Body of pancreas (tissue), 4 donors: ENCODE results near the gene RPTOR. TPM values are rescaled to one million over a fixed set of nuclear protein-coding genes. Genes with fewer than 3 reads are reported as not detected.

ENCODE experiments used
- ATAC-seq: fragments of 150-250 bp; one replicate; pipeline ENCODE4 v1.9.1; 2016
- DNase-seq, 4 donors: peaks; one replicate each; pipeline ENCODE4 v3.0.0-alpha.2; 2019
- H3K27ac ChIP-seq, 4 donors: fragments of 200-600 bp; sonication (generic); 1 replicate in 3 of 4; 2 replicates in 1 of 4; pipeline versions ENCODE4 v1.5.1 to v1.6.1; 2016 to 2019; ENCODE audit warnings: mild to moderate bottlenecking in 1 of 4, mixed read lengths in 1 of 4, moderate library complexity in 1 of 4
- H3K27me3 ChIP-seq, 2 donors: fragments of 200-600 bp; sonication (generic); one replicate each; pipeline ENCODE4 v1.6.0; 2016; ENCODE audit warnings: mild to moderate bottlenecking in 1 of 2
- H3K36me3 ChIP-seq, 2 donors: fragments of 200-600 bp; sonication (generic); replicated peaks in 1 of 2; 2 replicates each; pipeline ENCODE4 v1.5.1; 2016; ENCODE audit warnings: low read depth in 2 of 2; ENCODE audit not compliant: insufficient read depth in 1 of 2
- H3K4me1 ChIP-seq: fragments of 200-600 bp; sonication (generic); one replicate; pipeline ENCODE4 v1.6.0; 2016
- H3K4me3 ChIP-seq, 2 donors: fragments of 200-600 bp; sonication (generic); 1 replicate in 1 of 2; 2 replicates in 1 of 2; pipeline ENCODE4 v1.5.1; 2016 to 2019
- H3K9me3 ChIP-seq, 3 donors: fragments of 200-600 bp; sonication (generic); 1 replicate in 2 of 3; 2 replicates in 1 of 3; pipeline ENCODE4 v1.5.1; 2016
- POLR2A ChIP-seq, 3 donors: fragments of 450-650 bp; IDR thresholded peaks; one replicate each; pipeline ENCODE4 v1.6.1; 2016; ENCODE audit warnings: antibody characterized with exemption in 3 of 3, mild to moderate bottlenecking in 2 of 3
- WGBS, 2 donors: methylation state at CpG; one replicate each; pipeline ENCODE4 v1.1.5; 2017; 5-methylcytosine and 5-hydroxymethylcytosine counted together
- intact Hi-C: fragments of 100-400 bp; cut with DNase I; formaldehyde crosslinking; loops from one replicate; pipeline ENCODE4 v1.15.1; 2023
- total RNA-seq, 2 donors: library from RNA; depleted of rRNA; stranded (reverse); fragments of >200 nt; gene quantifications; one replicate each; pipeline ENCODE4 v1.1.0, GENCODE V29; 2016
- TF ChIP-seq, protein P1 (sequence below), 7 experiments: fragments of 450-650 bp in 4 of 7; fragments of 200-600 bp in 3 of 7; sonication (generic) in 3 of 7; IDR thresholded peaks; one replicate each; pipeline ENCODE4 v1.5.1; 2016 to 2019; ENCODE audit warnings: antibody characterized with exemption in 7 of 7

The RPTOR gene
- total RNA-seq, 2 donors from 2014 or later: 22.3 to 34.3 TPM

- H3K27ac ChIP-seq: no peak overlapping the region
Measured at GRCh38 chr17:80598813-80599545, 54.3 kb downstream of the RPTOR start.

DNA sequence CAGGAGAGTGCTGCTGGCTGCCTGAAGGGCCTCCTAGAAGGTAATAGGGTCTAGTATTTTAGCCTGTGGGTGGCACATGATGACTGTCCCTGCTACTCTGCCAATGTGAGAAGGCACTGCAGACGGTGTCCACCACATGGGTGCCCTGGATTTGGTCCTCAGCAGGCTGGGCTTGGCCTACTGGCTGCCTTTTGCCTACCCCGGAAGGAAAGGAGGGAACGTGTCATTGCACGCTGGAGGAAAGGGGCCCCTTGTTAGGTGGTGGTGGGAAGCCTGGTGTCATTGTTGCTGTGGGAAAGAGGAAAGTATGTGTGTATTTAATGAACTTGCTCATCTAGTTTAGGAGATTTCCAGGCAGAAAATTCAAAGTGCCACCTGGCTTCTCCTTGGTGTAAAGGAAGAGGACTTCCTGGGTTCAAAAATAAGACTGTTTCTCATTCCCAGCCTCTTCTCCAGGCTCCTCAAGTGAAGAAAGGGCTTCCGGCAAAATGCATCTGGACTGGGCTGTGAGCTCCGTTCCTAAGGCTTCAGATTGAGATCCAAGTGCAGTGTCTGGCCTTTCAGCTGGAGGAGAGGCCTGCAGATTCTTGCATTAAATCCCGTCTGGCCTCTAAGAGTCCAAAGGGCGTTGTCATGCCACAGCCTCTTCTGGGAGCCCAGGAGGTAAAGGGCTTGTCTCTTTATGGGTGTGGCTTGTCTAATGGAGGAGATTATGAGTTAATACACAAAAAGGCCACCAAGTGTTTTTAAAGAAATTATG is 55.1 kb downstream of the RPTOR start:
- ATAC-seq: peak; percentile 35

More at GRCh38 chr17:80598813-80599545, 54.3 kb downstream of the RPTOR start:
- DNase-seq: no peak
- H3K4me3 ChIP-seq: no peak overlapping the region
- ATAC-seq: no peak
- no peaks in the 10 kb centered on the region for H3K36me3 ChIP-seq
- peaks cover 16% of the 10 kb centered on the region for H3K4me1 ChIP-seq
- no peaks in the 10 kb centered on the region for H3K27me3 ChIP-seq
- TF ChIP-seq, protein P1, sequence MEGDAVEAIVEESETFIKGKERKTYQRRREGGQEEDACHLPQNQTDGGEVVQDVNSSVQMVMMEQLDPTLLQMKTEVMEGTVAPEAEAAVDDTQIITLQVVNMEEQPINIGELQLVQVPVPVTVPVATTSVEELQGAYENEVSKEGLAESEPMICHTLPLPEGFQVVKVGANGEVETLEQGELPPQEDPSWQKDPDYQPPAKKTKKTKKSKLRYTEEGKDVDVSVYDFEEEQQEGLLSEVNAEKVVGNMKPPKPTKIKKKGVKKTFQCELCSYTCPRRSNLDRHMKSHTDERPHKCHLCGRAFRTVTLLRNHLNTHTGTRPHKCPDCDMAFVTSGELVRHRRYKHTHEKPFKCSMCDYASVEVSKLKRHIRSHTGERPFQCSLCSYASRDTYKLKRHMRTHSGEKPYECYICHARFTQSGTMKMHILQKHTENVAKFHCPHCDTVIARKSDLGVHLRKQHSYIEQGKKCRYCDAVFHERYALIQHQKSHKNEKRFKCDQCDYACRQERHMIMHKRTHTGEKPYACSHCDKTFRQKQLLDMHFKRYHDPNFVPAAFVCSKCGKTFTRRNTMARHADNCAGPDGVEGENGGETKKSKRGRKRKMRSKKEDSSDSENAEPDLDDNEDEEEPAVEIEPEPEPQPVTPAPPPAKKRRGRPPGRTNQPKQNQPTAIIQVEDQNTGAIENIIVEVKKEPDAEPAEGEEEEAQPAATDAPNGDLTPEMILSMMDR (IDR thresholded peaks at IDR 0.05): no peak
- TF ChIP-seq POLR2A (IDR thresholded peaks at IDR 0.05): no peak
- intact Hi-C loops: no loop called here
- 75 to 82% methylated on average over 9 of the region's 9 CpGs for WGBS, 2 donors
- no peaks in the 10 kb centered on the region for H3K9me3 ChIP-seq

DNA sequence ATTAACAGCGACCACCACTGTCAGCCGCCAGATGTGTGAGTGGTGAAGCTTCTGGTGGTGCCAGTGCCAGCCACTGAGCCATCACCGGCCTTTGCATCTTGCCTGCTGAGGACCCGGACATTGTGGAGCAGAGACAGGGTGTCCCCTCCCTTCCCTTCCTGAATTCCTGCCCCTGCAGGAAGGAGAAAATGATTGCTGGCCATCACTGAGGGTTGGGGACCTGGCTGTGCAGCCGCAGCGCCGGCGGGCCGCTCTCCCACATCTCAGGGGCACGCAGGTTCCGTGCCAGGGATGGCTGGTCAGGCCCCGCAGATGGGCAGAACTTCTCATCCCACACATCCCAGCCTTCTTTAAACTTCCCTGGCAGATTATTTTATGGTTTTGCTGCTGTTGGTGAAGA is 56.5 kb downstream of the RPTOR start:
- intact Hi-C loops: no loop called here
- TF ChIP-seq, protein P1 (IDR thresholded peaks at IDR 0.05): no peak
- no peak for TF ChIP-seq POLR2A (IDR thresholded peaks at IDR 0.05)
- WGBS, 2 donors: 89% methylated on average over 5 to 12 of the region's 12 CpGs
- Histone ChIP-seq H3K27ac (no peak overlapping the region), H3K4me1 (peaks cover 16% of the 10 kb centered on the region), H3K36me3 (no peaks in the 10 kb centered on the region), H3K27me3 (no peaks in the 10 kb centered on the region), H3K4me3 (no peak overlapping the region), H3K9me3 (no peaks in the 10 kb centered on the region)
- DNase-seq (no peak), ATAC-seq (no peak)

More for the DNA sequence above, 55.1 kb downstream of the RPTOR start:
- TF ChIP-seq POLR2A (IDR thresholded peaks at IDR 0.05): no peak
- TF ChIP-seq, protein P1 (IDR thresholded peaks at IDR 0.05): no peak
- 71 to 74% methylated on average over 7 to 8 of the region's 8 CpGs for WGBS, 2 donors
- H3K9me3 ChIP-seq: no peaks in the 10 kb centered on the region
- no peak overlapping the region for H3K27ac ChIP-seq
- DNase-seq: peak in 1 of 4 donors; percentile 9
- peaks cover 16% of the 10 kb centered on the region for H3K4me1 ChIP-seq
- H3K27me3 ChIP-seq: no peaks in the 10 kb centered on the region
- H3K36me3 ChIP-seq: no peaks in the 10 kb centered on the region
- no peak overlapping the region for H3K4me3 ChIP-seq
- intact Hi-C loops: no loop called here

- Histone ChIP-seq H3K27ac (no peak overlapping the region), H3K9me3 (no peaks in the 10 kb centered on the region), H3K36me3 (no peaks in the 10 kb centered on the region), H3K4me1 (peaks cover 16% of the 10 kb centered on the region), H3K27me3 (no peaks in the 10 kb centered on the region), H3K4me3 (no peak overlapping the region)
- intact Hi-C loops: no loop called here
- WGBS, 2 donors: 88 to 91% methylated on average over 10 of the region's 10 CpGs
- DNase-seq: no peak
- no peak for ATAC-seq
- TF ChIP-seq, protein P1 (IDR thresholded peaks at IDR 0.05): no peak
- no peak for TF ChIP-seq POLR2A (IDR thresholded peaks at IDR 0.05)
Measured at GRCh38 chr17:80603396-80603795, 58.8 kb downstream of the RPTOR start.
